Upper lobe of left lung (tissue), 6 donors: ENCODE data around the gene LARP1B. TPM values are rescaled to one million over a fixed set of nuclear protein-coding genes. Genes with fewer than 3 reads are reported as not detected.

ENCODE experiments used
- ATAC-seq, 2 donors: fragments of 200-7000 bp; cut with Tn5 transposase; one replicate each; pipeline ENCODE4 v1.9.1; 2022; ENCODE audit warnings: mild to moderate bottlenecking in 2 of 2, moderate library complexity in 2 of 2; ENCODE audit not compliant: low FRiP score in 2 of 2
- DNase-seq, 2 donors: peaks; one replicate each; pipeline ENCODE4 v3.0.0-alpha.2; 2019 to 2020
- H3K27ac ChIP-seq, 4 donors: fragments of 200-600 bp; sonication (generic); one replicate each; pipeline ENCODE4 v1.5.1; 2016 to 2019
- H3K27me3 ChIP-seq, 4 donors: fragments of 200-600 bp; sonication (generic); one replicate each; pipeline ENCODE4 v1.5.1; 2017 to 2019
- H3K36me3 ChIP-seq, 4 donors: fragments of 200-600 bp; sonication (generic); one replicate each; pipeline ENCODE4 v1.5.1; 2016 to 2019
- H3K4me1 ChIP-seq, 4 donors: fragments of 200-600 bp; sonication (generic); one replicate each; pipeline ENCODE4 v1.5.1; 2018 to 2019
- H3K4me3 ChIP-seq, 4 donors: fragments of 200-600 bp; sonication (generic); one replicate each; pipeline ENCODE4 v1.5.1; 2017 to 2019; ENCODE audit warnings: mild to moderate bottlenecking in 2 of 4, moderate library complexity in 1 of 4
- H3K9me3 ChIP-seq, 4 donors: fragments of 200-600 bp; sonication (generic); one replicate each; pipeline ENCODE4 v1.5.1; 2018 to 2019
- CTCF ChIP-seq, 6 experiments: fragments of 450-650 bp in 4 of 6; fragments of 200-600 bp in 2 of 6; sonication (generic) in 2 of 6; IDR thresholded peaks; one replicate each; pipeline ENCODE4 v1.5.1; 2016 to 2019; ENCODE audit warnings: antibody characterized with exemption in 6 of 6
- EP300 ChIP-seq, 4 donors: sonication (generic); formaldehyde crosslinking; IDR thresholded peaks; one replicate each; pipeline ENCODE4 v1.5.1; 2017; ENCODE audit warnings: antibody characterized with exemption in 4 of 4, control low read depth in 2 of 4
- POLR2A ChIP-seq, 4 donors: fragments of 450-650 bp; IDR thresholded peaks; one replicate each; pipeline ENCODE4 v1.5.1; 2016 to 2017; ENCODE audit warnings: antibody characterized with exemption in 4 of 4, mild to moderate bottlenecking in 2 of 4
- POLR2AphosphoS5 ChIP-seq, 2 donors: sonication (generic); formaldehyde crosslinking; IDR thresholded peaks; one replicate each; pipeline ENCODE4 v1.5.1; 2017; ENCODE audit warnings: antibody characterized with exemption in 2 of 2
- WGBS, 2 donors: methylation state at CpG; one replicate each; pipeline ENCODE4 v1.1.5; 2017 to 2018; 5-methylcytosine and 5-hydroxymethylcytosine counted together
- total RNA-seq, 6 donors: library from RNA; depleted of rRNA in 4 of 6; stranded (reverse); fragments of >200 nt in 4 of 6; gene quantifications; one replicate each; pipeline versions ENCODE4 v1.1.0 to v1.2.1, GENCODE V29; 2016 to 2021
- donor health status: DM: no; HTN: no; CAD: no; lungs with moderate emphysema.
- donor health status: DM: no; HTN: yes; CAD: no; lungs with severe emphysema.

Gene LARP1B
- total RNA-seq, 6 donors from 2014 or later = 13.8 to 41.7 (median 20.7) TPM

- Histone ChIP-seq H3K4me3 (no peak overlapping the region), H3K36me3 (no peaks in the 10 kb centered on the region), H3K27me3 (no peaks in the 10 kb centered on the region), H3K4me1 (no peaks in the 10 kb centered on the region), H3K27ac (no peak overlapping the region), H3K9me3 (no peaks in the 10 kb centered on the region)
- WGBS, 2 donors = 85 to 95% methylated on average over 3 of the region's 3 CpGs
- ATAC-seq = no peak
- DNase-seq = no peak
- TF ChIP-seq POLR2A (IDR thresholded peaks at IDR 0.05) = no peak
- TF ChIP-seq CTCF (IDR thresholded peaks at IDR 0.05) = no peak
- no peak for TF ChIP-seq EP300 (IDR thresholded peaks at IDR 0.05)
- no peak for TF ChIP-seq POLR2AphosphoS5 (IDR thresholded peaks at IDR 0.05)
Observed at GRCh38 chr4:128232719-128233118, 171.6 kb downstream of the LARP1B start.

DNA sequence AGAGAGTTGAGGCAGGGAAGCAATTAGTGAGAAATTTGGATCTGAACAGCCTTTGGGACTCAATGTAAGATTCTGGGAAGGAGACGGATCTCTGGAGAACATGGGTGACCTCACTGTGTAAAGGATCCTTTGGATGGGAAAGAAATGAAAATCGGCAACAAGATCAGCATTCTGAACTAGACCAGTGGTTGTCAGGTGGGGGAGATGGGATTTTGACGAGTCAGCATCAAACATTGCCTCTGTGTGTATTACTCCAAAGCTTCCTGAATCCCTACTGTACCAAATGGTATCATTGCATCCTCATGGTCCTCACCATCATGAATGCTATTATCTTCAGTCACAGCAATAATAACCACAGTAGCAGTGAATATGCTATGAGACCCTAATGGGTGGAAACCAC lies 173.7 kb downstream of the LARP1B start:
- Histone ChIP-seq H3K4me1 (no peaks in the 10 kb centered on the region), H3K27ac (no peak overlapping the region), H3K4me3 (no peak overlapping the region), H3K27me3 (no peaks in the 10 kb centered on the region), H3K36me3 (no peaks in the 10 kb centered on the region), H3K9me3 (no peaks in the 10 kb centered on the region)
- DNase-seq (no peak), ATAC-seq (no peak)
- WGBS, 2 donors = 91 to 92% methylated on average over 3 of the region's 3 CpGs
- TF ChIP-seq EP300 (IDR thresholded peaks at IDR 0.05) (no peak), POLR2A (IDR thresholded peaks at IDR 0.05) (no peak), CTCF (IDR thresholded peaks at IDR 0.05) (no peak), POLR2AphosphoS5 (IDR thresholded peaks at IDR 0.05) (no peak)

DNA sequence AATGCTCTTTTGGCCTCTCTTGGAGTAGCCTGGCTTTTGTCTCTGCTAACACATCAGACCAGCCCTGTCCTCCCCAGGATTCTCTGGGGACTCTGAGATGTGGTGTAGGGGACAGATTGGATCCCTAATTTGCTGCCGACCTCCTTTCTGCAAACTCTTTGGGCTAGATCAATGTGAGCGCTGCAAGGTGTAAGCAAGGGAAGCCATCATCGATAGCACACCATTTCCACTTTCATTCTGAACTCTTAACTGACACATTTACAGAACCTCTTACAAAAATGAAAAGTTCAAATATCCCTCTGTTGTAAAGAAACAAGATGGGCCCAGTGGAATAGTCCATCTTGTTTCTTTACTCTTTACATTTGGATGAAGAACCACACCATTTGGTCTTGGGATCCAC lies 179.9 kb downstream of the LARP1B start:
- Histone ChIP-seq H3K27me3 (no peaks in the 10 kb centered on the region), H3K27ac (no peak overlapping the region), H3K4me3 (no peak overlapping the region), H3K36me3 (no peaks in the 10 kb centered on the region), H3K9me3 (no peaks in the 10 kb centered on the region), H3K4me1 (no peaks in the 10 kb centered on the region)
- TF ChIP-seq EP300 (IDR thresholded peaks at IDR 0.05) = no peak
- no peak for TF ChIP-seq POLR2A (IDR thresholded peaks at IDR 0.05)
- no peak for TF ChIP-seq CTCF (IDR thresholded peaks at IDR 0.05)
- no peak for TF ChIP-seq POLR2AphosphoS5 (IDR thresholded peaks at IDR 0.05)
- 92 to 95% methylated on average over 3 of the region's 3 CpGs for WGBS, 2 donors
- DNase-seq (no peak), ATAC-seq (no peak)

- DNase-seq = no peak
- Histone ChIP-seq H3K4me1 (no peaks in the 10 kb centered on the region), H3K4me3 (no peak overlapping the region), H3K27ac (no peak overlapping the region), H3K36me3 (no peaks in the 10 kb centered on the region), H3K27me3 (no peaks in the 10 kb centered on the region), H3K9me3 (no peaks in the 10 kb centered on the region)
- TF ChIP-seq POLR2A (IDR thresholded peaks at IDR 0.05) (no peak), EP300 (IDR thresholded peaks at IDR 0.05) (no peak), POLR2AphosphoS5 (IDR thresholded peaks at IDR 0.05) (no peak)
- peak; percentile 27 to 63 for ATAC-seq
- 72 to 82% methylated on average over 3 of the region's 3 CpGs for WGBS, 2 donors
Observed at GRCh38 chr4:128241425-128241913, 180.4 kb downstream of the LARP1B start.

DNA sequence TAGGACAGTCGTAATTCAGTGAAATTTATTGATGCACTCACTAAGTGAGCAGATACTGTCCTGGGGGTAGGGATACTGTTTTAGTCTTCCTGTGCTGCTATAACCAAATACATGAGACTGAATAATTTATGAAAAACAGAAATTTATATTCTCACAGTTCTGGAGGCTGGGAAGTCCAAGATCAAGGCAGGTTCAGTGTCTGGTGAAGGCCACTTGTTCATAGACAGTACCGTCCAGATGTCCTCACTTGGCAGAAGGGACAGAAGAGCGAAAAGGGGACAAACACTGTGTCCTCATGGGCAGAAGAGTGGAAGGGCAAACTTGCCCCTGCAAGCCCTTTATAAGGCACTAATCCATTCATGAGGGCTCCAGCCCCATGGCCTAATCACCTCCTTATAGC lies 180.9 kb downstream of the LARP1B start:
- WGBS, 2 donors = 90 to 91% methylated on average over 3 of the region's 3 CpGs
- TF ChIP-seq EP300 (IDR thresholded peaks at IDR 0.05) = no peak
- no peak for TF ChIP-seq POLR2A (IDR thresholded peaks at IDR 0.05)
- TF ChIP-seq CTCF (IDR thresholded peaks at IDR 0.05) = no peak
- no peak for TF ChIP-seq POLR2AphosphoS5 (IDR thresholded peaks at IDR 0.05)
- no peak for ATAC-seq
- Histone ChIP-seq H3K27ac (no peak overlapping the region), H3K27me3 (no peaks in the 10 kb centered on the region), H3K9me3 (no peaks in the 10 kb centered on the region), H3K4me1 (no peaks in the 10 kb centered on the region), H3K36me3 (no peaks in the 10 kb centered on the region), H3K4me3 (no peak overlapping the region)
- no peak for DNase-seq
